ENCODE data around the gene FRMD4B.

FRMD4B gene

GRCh38 chr3:69407908-69408307, 22.0 kb upstream of the FRMD4B start:
- Histone ChIP-seq H2AFZ (ENCODE audit: low read length) (no peak overlapping the region), H3K79me2 (ENCODE audit: insufficient read depth, low read length) (no peaks in the 10 kb centered on the region), H3K4me3 (ENCODE audit: low read depth, low read length, poor library complexity, severe bottlenecking) (no peak overlapping the region), H3K9ac (ENCODE audit: low read length) (no peak overlapping the region), H3F3A (ENCODE audit: insufficient read depth, low read length) (no peaks in the 10 kb centered on the region), H3K36me3 (ENCODE audit: insufficient read depth, low read length) (no peaks in the 10 kb centered on the region), H3K9me2 (ENCODE audit: low read depth, low read length) (no peaks in the 10 kb centered on the region), H3K27me3 (ENCODE audit: insufficient read depth, low read length) (no peaks in the 10 kb centered on the region), H3K27ac (ENCODE audit: low read depth, low read length, poor library complexity, severe bottlenecking) (no peak overlapping the region), H3K4me2 (ENCODE audit: low read length) (no peak overlapping the region), H3K4me1 (ENCODE audit: insufficient read depth, low read length, severe bottlenecking) (peaks cover 8% of the 10 kb centered on the region), H3K9me3 (ENCODE audit: low read length) (peaks cover 13% of the 10 kb centered on the region), H4K20me1 (ENCODE audit: insufficient read depth, low read length) (no peaks in the 10 kb centered on the region)
- TF ChIP-seq CTCF (IDR thresholded peaks at IDR 0.05; ENCODE audit: low read length) (no peak), EZH2 (IDR thresholded peaks at IDR 0.05; ENCODE audit: borderline replicate concordance, low read length) (no peak)

- Histone ChIP-seq H3K79me2 (ENCODE audit: insufficient read depth, low read length) (no peaks in the 10 kb centered on the region), H3K4me2 (ENCODE audit: low read length) (no peak overlapping the region), H4K20me1 (ENCODE audit: insufficient read depth, low read length) (no peaks in the 10 kb centered on the region), H3K27me3 (ENCODE audit: insufficient read depth, low read length) (no peaks in the 10 kb centered on the region), H3K36me3 (ENCODE audit: insufficient read depth, low read length) (no peaks in the 10 kb centered on the region), H3K4me3 (ENCODE audit: low read depth, low read length, poor library complexity, severe bottlenecking) (no peak overlapping the region), H3K9ac (ENCODE audit: low read length) (no peak overlapping the region), H3K4me1 (ENCODE audit: insufficient read depth, low read length, severe bottlenecking) (peaks cover 8% of the 10 kb centered on the region), H3F3A (ENCODE audit: insufficient read depth, low read length) (no peaks in the 10 kb centered on the region), H3K9me2 (ENCODE audit: low read depth, low read length) (no peaks in the 10 kb centered on the region), H3K27ac (ENCODE audit: low read depth, low read length, poor library complexity, severe bottlenecking) (no peak overlapping the region), H3K9me3 (ENCODE audit: low read length) (peaks cover 13% of the 10 kb centered on the region), H2AFZ (ENCODE audit: low read length) (no peak overlapping the region)
- TF ChIP-seq EZH2 (IDR thresholded peaks at IDR 0.05; ENCODE audit: borderline replicate concordance, low read length) (no peak), CTCF (IDR thresholded peaks at IDR 0.05; ENCODE audit: low read length) (no peak)
Observed at GRCh38 chr3:69406163-69406562, 20.3 kb upstream of the FRMD4B start.

DNA sequence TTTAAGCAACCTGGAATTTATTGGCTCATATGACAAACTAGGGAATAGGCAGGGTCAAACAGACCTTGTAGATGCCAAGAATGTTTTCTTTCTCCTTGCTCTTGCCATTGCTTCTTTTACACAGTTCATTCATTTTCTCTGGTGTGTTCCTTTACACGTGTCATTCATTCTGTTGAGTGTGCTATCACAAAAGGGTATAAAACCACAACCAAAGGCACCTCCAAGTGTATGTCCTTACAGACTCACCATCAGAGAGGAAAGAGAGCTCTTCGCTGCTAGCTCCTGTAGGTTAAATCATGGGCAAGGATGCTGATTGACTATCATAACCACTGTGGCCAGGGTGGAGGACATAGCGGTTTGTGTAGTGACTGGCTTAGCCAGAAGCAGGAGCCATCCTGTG, 19.2 kb upstream of the FRMD4B start:
- Histone ChIP-seq H3K4me3 (ENCODE audit: low read depth, low read length, poor library complexity, severe bottlenecking) (no peak overlapping the region), H3K9me2 (ENCODE audit: low read depth, low read length) (no peaks in the 10 kb centered on the region), H3K79me2 (ENCODE audit: insufficient read depth, low read length) (no peaks in the 10 kb centered on the region), H3F3A (ENCODE audit: insufficient read depth, low read length) (no peaks in the 10 kb centered on the region), H3K9me3 (ENCODE audit: low read length) (peaks cover 13% of the 10 kb centered on the region), H4K20me1 (ENCODE audit: insufficient read depth, low read length) (no peaks in the 10 kb centered on the region), H3K27ac (ENCODE audit: low read depth, low read length, poor library complexity, severe bottlenecking) (no peak overlapping the region), H3K4me1 (ENCODE audit: insufficient read depth, low read length, severe bottlenecking) (peaks cover 6% of the 10 kb centered on the region), H3K9ac (ENCODE audit: low read length) (no peak overlapping the region), H3K4me2 (ENCODE audit: low read length) (no peak overlapping the region), H2AFZ (ENCODE audit: low read length) (no peak overlapping the region), H3K36me3 (ENCODE audit: insufficient read depth, low read length) (no peaks in the 10 kb centered on the region), H3K27me3 (ENCODE audit: insufficient read depth, low read length) (no peaks in the 10 kb centered on the region)
- TF ChIP-seq EZH2 (IDR thresholded peaks at IDR 0.05; ENCODE audit: borderline replicate concordance, low read length) (no peak), CTCF (IDR thresholded peaks at IDR 0.05; ENCODE audit: low read length) (no peak)

Data from OCI-LY1 (cell line).